Tibial nerve (tissue), 4 donors: Measurements from ENCODE around the gene PIPOX.

Experiments used
- CTCF ChIP-seq, 5 experiments: fragments of 200-600 bp in 3 of 5; fragments of 450-650 bp in 2 of 5; sonication (generic) in 3 of 5; IDR thresholded peaks; one replicate each; pipeline ENCODE4 v1.5.1; 2016 to 2019; ENCODE audit warnings: antibody characterized with exemption in 5 of 5, mild to moderate bottlenecking in 3 of 5, moderate library complexity in 2 of 5
- EP300 ChIP-seq, 2 donors: sonication (generic); formaldehyde crosslinking; IDR thresholded peaks; one replicate each; pipeline ENCODE4 v1.6.1; 2017; ENCODE audit warnings: antibody characterized with exemption in 2 of 2, mild to moderate bottlenecking in 1 of 2
- POLR2A ChIP-seq, 2 donors: fragments of 450-650 bp; IDR thresholded peaks; one replicate each; pipeline ENCODE4 v1.6.1; 2017; ENCODE audit warnings: antibody characterized with exemption in 2 of 2, mild to moderate bottlenecking in 2 of 2, moderate library complexity in 2 of 2

- no peak for TF ChIP-seq CTCF (IDR thresholded peaks at IDR 0.05)
- no peak for TF ChIP-seq EP300 (IDR thresholded peaks at IDR 0.05)
- no peak for TF ChIP-seq POLR2A (IDR thresholded peaks at IDR 0.05)
These were observed 42.0 kb upstream of the PIPOX start for GRCh38 chr17:29000973-29001372.
